Uterus (tissue), 2 donors: ENCODE data around the gene NTNG1.

Source experiments
- CTCF ChIP-seq, 4 experiments: fragments of 200-600 bp in 2 of 4; fragments of 450-650 bp in 2 of 4; sonication (generic) in 2 of 4; IDR thresholded peaks; one replicate each; pipeline ENCODE4 v1.5.1; 2016 to 2019; ENCODE audit warnings: antibody characterized with exemption in 4 of 4, mild to moderate bottlenecking in 2 of 4, moderate library complexity in 1 of 4
- POLR2A ChIP-seq, 2 donors: fragments of 450-650 bp; IDR thresholded peaks; one replicate each; pipeline ENCODE4 v1.6.1; 2016; ENCODE audit warnings: antibody characterized with exemption in 2 of 2, mild to moderate bottlenecking in 1 of 2, moderate library complexity in 1 of 2

DNA sequence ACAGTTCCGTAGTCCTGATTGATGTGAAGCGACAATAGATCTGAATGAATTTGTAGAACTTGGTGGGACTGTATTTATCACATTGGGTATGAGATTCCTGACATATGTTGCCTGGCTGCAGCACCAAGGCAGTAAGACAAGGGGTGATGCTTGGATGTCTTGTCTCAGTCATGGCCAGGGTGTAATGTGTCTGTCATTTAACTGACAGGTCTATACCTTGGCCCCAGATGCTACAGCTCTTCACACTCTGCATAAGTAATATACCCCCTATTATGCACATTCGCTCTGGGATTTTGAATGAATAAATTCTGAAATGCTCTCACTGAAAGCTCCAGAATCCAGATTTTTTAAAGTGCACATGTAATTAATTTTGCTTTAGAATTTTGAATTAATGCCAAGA, 47.3 kb downstream of the NTNG1 start:
- TF ChIP-seq POLR2A (IDR thresholded peaks at IDR 0.05), result no peak
- TF ChIP-seq CTCF (IDR thresholded peaks at IDR 0.05), result no peak
